ENCODE data around the gene TBX2. TPM values are rescaled to one million over a fixed set of nuclear protein-coding genes. Genes with fewer than 3 reads are reported as not detected.
A peak's percentile ranks its signal among the peaks of the same experiment; 100 is the strongest.

TBX2 gene
- total RNA-seq, 1 donor from 2014 or later: 9.8 TPM

GRCh38 chr17:61422116-61422799 is 22.6 kb downstream of the TBX2 start:
- DNase-seq (ENCODE audit: extremely low spot score in 2 of 2): no peak
- Histone ChIP-seq H3K4me1 (peaks cover 2% of the 10 kb centered on the region), H3K9me3 (no peaks in the 10 kb centered on the region), H3K27me3 (no peaks in the 10 kb centered on the region), H3K36me3 (no peaks in the 10 kb centered on the region), H3K4me3 (no peak overlapping the region), H3K27ac (no peak overlapping the region)
- intact Hi-C loops (cut with DNase I): no loop called here
- TF ChIP-seq POLR2A (IDR thresholded peaks at IDR 0.05) (no peak), POLR2AphosphoS5 (IDR thresholded peaks at IDR 0.05; ENCODE audit: insufficient read depth in 1 of 2, low read depth in 1 of 2) (no peak), CTCF (IDR thresholded peaks at IDR 0.05) (no peak)

- H3K9me3 ChIP-seq: no peaks in the 10 kb centered on the region
- H3K4me1 ChIP-seq: no peaks in the 10 kb centered on the region
- H3K4me3 ChIP-seq: no peak overlapping the region
- no peaks in the 10 kb centered on the region for H3K36me3 ChIP-seq
- intact Hi-C loops (cut with DNase I): no loop called here
- H3K27me3 ChIP-seq: no peaks in the 10 kb centered on the region
- no peak for DNase-seq (ENCODE audit: extremely low spot score in 2 of 2)
- TF ChIP-seq POLR2A (IDR thresholded peaks at IDR 0.05): no peak
- no peak for TF ChIP-seq POLR2AphosphoS5 (IDR thresholded peaks at IDR 0.05; ENCODE audit: insufficient read depth in 1 of 2, low read depth in 1 of 2)
- TF ChIP-seq CTCF (IDR thresholded peaks at IDR 0.05): no peak
- no peak overlapping the region for H3K27ac ChIP-seq
Observed at GRCh38 chr17:61422869-61423268, 23.2 kb downstream of the TBX2 start.

- no peak overlapping the region for H3K27ac ChIP-seq
- peak in 1 of 2 donors; percentile 49 for DNase-seq (ENCODE audit: extremely low spot score in 2 of 2)
- no peaks in the 10 kb centered on the region for H3K9me3 ChIP-seq
- no peak for TF ChIP-seq POLR2AphosphoS5 (IDR thresholded peaks at IDR 0.05; ENCODE audit: insufficient read depth in 1 of 2, low read depth in 1 of 2)
- no peak for TF ChIP-seq CTCF (IDR thresholded peaks at IDR 0.05)
- TF ChIP-seq POLR2A (IDR thresholded peaks at IDR 0.05): no peak
- intact Hi-C loops (cut with DNase I): no loop called here
- H3K27me3 ChIP-seq: no peaks in the 10 kb centered on the region
- no peak overlapping the region for H3K4me3 ChIP-seq
- no peaks in the 10 kb centered on the region for H3K36me3 ChIP-seq
- H3K4me1 ChIP-seq: no peaks in the 10 kb centered on the region
Observed at GRCh38 chr17:61423967-61424649, 24.5 kb downstream of the TBX2 start.

GRCh38 chr17:61425682-61426481 is 26.2 kb downstream of the TBX2 start:
- no peak for DNase-seq (ENCODE audit: extremely low spot score in 2 of 2)
- H3K4me1 ChIP-seq: no peaks in the 10 kb centered on the region
- no peaks in the 10 kb centered on the region for H3K36me3 ChIP-seq
- no peaks in the 10 kb centered on the region for H3K9me3 ChIP-seq
- H3K27me3 ChIP-seq: no peaks in the 10 kb centered on the region
- no peak overlapping the region for H3K27ac ChIP-seq
- H3K4me3 ChIP-seq: no peak overlapping the region
- TF ChIP-seq CTCF (IDR thresholded peaks at IDR 0.05): no peak
- TF ChIP-seq POLR2AphosphoS5 (IDR thresholded peaks at IDR 0.05; ENCODE audit: insufficient read depth in 1 of 2, low read depth in 1 of 2): no peak
- TF ChIP-seq POLR2A (IDR thresholded peaks at IDR 0.05): no peak
- intact Hi-C loops (cut with DNase I): no loop called here
